GM18519 (cell line): Measurements from ENCODE around the gene TMEM209.
"Not testable (repeated sequence)": the region's sequence is repeated elsewhere in the genome, so short reads cannot be mapped to it uniquely, and the experiment has no call there.

Experiments
- ATAC-seq: cut with Tn5 transposase; IDR thresholded peaks from one replicate; pipeline ENCODE4 v1.9.1; 2021; ENCODE audit warnings: mild to moderate bottlenecking, moderate library complexity; ENCODE audit not compliant: unreplicated experiment, low FRiP score

TMEM209 gene

DNA sequence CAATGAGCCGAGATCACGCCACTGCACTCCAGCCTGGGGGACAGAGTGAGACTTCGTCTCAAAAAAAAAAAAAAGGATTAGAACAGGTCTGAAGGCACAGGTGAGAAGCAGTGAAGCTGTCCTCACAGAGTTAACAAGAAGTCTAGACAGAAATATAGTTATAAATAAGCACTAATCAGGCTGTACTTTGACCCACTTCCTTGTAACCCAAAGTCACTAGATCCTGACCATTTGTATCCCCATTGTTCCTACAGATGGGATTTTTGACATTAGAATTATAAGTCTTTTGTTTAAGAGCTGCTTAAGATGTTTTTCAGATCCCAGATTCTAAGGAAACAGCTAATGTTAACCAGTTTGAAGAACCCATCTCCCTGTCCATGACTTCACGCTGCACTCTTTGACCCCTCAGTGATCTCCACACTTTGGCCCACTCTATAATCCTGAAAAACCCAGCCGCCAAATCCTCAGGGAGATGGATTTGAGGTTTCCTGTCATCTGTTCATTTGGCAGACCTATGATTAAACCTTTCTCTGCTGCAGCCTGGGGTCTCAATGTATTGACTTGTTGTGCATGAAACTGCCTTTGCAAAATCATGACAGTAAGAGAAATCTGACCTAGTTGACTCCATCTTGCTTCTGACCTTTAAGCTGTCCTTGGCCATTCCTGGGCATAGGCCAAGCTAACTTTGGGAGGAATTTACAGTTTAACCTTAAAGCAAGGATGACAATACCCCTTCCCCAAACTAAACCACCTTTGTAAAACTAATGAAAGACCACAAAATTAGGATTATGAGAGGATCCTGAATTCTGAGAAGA is 13.8 kb upstream of the TMEM209 start:
- ATAC-seq = no peak

DNA sequence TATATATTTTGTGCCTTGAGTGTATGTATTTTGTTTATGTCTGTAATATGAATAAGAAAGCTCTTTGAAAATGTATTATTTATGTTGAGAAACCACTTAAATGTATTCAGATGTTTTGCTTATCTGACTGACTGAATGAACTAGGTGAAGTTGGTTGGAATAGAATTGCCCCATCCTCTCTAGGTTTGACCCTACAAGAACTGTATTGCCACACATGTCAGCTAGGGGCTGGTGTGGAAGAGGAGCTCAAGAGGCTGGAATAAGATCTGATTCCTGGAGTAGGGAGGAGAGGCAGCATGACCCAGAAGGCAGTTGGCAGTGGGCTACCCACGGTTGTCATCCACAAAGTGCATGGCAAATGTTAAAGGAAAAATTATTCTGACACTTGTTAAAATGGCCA is 11.5 kb upstream of the TMEM209 start:
- no peak for ATAC-seq

DNA sequence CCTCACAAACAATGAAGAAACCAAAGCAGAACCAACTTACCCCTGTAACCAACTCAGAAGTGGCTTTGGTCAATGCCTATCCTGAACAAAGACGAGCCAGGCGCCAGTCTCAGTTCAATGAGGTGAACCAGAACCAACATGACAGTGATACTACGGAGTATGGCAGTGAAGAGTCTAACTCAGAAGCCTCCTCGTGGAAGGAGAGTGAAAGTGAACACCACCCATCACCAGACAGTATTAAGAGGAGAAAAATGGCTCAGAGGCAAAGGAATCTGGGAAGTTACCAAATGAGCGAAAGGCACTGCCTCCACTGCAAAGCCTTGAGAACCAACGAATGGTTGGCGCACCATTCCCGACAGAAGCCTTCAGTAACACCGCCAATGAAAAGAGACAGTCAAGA is 10.8 kb upstream of the TMEM209 start:
- no peak for ATAC-seq

DNA sequence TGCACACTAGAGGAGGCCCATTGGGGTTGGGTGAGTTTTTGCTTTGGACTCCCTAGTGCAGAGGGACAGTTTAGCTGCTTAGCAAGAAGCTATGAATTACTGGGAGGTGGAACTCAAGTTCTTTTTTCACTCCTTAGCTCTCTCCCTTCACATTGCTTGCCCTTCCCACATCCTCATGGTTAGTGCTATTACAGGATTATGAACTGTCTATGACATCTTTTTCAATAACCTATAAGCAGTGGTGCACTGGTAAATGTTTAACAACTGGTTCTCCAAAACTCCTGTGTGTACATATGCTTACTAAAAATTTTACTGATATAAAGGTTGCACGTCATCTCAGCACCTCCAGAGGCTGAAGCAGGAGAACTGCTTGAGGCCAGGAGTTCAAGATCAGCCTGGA is 8.6 kb upstream of the TMEM209 start:
- no peak for ATAC-seq

DNA sequence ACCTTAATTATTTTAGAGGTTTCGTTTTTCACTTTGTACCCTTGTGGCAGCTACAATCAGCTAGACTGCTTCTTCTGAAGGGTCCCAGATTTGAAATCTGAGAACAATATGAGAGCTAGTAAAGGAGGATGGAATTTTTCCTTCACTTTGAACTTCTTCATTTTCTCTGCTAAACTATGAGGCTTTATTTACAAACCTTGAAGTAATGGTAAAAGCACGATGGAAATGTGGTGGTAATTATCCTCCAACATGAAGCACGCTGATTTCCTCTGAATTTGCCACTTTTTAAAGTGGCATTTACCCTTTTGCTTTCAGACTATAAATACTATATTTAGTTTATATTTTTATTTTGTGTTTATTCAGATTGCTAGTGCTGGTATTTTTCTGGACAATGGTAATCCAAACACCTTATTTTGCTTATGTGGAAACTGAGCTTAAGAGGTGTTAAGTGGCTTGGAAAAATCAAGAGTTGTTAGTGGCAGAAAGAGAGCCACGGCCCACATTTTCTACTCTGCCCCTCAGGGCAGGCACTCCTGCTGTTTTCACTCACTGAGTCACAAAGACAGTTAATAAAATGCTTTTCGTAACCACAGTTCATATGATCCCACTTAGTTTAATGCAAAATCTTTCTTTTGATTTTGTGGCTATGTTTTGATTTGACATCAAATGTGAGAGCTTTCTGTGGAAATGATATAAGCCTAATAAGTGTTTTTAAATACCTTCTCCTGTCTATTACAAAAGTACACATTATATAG is 5.2 kb upstream of the TMEM209 start:
- no peak for ATAC-seq

DNA sequence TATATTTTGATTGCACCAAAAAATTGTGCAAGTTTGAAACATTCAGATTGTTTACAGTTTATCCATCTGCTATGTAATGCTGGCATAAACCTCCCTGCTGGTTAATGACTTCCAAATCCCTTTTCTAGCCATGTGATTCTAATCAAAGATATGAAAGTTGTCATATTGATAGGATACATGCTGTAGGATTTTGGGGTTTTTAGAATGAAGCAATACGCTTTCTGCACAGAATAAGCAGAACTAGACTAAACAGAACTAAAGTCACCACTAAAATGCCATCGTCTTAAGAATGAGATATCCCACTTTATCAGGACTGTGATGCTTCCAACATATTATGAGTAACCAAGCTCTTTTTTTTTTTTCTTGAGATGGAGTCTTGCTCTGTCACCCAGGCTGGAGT is 3.3 kb upstream of the TMEM209 start:
- ATAC-seq = no peak

DNA sequence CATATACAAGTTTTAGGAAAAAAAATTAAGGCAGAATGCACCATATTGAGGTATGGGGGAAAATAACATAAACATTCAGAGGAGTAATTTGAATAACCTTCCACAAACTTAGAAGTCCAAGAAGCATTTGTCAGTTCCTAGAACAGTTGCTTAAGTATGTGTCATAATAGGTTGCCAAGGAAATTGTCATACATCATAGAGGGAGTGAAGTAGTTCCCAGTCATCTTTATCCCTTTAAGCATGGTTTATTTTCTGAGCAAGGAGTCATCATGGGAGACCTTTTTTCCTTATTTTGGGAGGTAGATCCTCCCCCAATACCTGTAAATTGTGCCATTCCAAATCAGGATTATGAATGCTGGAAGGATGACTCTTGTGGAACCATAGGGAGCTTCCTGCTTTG is 2.4 kb upstream of the TMEM209 start, which contains the start of gene SSMEM1:
Gene SSMEM1, plus strand, starts transcription at position 219 of the 400 bp plus-strand sequence. Its CDS starts 51 bp downstream, at position 270.
- ATAC-seq = no peak

DNA sequence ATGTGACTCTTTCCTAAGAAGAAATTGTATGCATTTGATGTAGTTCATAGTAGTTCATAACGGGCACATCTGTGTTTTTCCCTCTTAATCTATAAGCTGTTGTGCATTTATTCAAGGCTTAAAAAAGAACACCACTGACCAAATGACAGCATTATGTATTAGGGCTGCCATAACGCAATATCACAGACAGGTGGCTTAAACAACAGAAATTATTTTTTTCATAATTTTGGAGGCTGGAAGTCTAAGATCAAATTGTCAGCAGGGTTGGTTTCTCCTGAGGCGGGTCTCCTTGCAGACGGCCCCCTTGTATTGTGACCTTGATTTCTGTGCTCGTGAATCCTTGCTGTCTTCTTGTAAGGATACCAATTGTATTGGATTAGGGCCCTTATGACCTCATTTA is 1.8 kb upstream of the TMEM209 start:
- ATAC-seq = no peak

DNA sequence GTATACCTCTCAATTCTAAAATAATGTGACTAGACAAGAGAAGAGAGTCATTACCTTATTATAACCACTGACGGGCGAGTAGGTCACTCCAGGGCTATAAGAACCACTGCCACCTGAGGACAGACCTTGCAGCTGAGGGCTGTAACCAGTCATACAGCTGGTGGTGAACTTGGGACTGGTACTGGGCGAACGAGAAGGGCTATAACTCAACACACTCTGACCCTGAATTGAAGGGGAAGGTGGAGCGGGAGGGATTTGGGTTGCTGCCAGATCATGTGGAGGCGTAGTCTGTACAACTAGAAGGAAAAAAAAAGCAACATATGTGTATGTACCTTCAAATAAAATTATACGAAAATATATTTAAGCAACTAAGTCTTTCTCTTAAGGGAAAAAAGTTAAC is 3.4 kb downstream of the TMEM209 start:
- ATAC-seq = no peak

DNA sequence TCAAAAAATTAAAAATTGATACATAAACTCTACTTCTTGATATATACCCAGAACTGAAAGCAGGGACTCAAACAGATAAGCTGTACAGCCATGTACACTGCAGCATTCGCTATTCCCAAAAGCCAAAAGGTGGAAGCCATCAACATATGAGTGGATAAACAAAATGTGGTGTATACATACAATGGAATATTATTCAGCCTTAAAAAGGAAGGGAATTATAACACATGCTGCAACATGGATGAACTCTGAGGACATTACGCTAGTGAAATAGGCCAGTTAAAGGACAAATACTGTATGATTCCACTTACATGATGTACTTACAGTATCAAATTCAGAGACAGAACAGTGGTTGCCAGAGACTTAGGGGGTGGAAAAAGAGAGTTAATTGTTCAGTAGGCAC is 8.1 kb downstream of the TMEM209 start:
- no peak for ATAC-seq

DNA sequence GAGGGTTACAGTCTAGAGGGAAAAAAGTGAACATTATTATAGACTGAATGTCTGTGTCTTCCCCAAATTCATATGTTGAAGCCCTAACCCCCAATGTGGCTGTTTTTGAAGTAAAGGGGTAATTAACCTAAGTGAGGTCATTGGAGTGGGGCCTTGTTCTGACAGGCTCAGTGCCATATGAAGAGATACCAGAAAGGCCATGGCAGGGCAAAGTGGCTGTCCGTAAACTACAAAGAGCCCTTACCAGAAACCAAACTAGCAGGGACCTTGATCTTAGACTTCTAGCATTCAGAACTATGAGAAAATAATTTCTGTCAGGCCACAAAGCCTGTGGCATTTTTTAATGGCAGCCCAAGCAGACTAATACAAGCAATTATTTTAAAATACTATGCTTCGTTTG is 8.7 kb downstream of the TMEM209 start:
- ATAC-seq = no peak

DNA sequence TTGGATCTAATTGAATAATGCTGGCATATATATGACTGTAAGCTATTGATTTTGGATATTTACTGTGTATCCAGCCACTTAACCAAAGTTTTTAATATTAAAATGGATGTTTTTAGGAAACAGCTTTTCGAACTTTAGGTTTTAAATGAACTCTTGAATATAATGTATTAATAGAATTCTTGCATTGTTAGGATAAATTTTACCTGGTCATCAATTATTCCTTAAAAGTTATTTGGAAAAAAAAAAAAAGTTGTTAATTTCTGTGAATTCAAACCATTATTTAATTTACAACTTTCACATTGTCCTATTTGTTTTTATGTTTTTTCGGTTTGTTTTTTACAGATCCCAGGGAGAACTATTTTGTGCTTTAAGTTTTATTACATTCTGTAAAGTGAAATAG is 9.8 kb downstream of the TMEM209 start:
- no peak for ATAC-seq

DNA sequence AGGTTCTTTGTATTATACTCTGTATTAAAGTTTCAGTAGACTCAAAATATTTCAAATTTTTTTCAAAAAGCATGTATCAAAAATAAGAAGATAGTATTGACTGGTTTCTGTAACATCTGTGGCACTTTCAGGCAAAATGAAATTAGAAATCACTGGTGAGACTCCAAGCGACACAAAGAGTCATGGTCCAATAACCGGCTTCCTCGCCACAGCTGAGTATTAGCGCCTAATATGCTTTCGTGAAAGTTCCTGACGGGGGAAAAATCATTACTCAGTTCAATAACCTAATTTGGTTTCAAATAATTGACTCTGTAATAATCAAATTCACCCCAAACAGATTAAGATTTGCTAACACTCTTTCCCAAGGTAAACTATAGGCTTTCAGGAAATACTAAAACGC is 13.4 kb downstream of the TMEM209 start:
- no peak for ATAC-seq

DNA sequence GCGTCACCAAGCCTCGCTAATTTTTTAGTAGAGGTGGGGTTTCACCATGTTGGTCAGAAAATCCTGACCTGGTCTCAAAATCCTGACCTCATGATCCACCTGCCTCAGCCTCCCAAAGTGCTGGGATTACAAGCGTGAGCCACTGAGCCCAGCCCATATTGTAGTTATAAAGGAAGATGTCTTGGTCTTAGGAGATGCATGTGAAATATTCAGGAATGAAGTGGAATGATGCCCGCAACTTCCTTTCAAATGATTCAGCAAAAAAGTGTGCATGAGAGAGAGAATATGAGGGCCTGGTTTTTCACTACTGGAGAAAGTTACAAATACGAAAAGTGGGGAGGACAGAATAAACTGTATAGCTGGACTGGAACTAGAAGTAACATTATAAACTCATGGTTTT is 15.9 kb downstream of the TMEM209 start:
- ATAC-seq = no peak

DNA sequence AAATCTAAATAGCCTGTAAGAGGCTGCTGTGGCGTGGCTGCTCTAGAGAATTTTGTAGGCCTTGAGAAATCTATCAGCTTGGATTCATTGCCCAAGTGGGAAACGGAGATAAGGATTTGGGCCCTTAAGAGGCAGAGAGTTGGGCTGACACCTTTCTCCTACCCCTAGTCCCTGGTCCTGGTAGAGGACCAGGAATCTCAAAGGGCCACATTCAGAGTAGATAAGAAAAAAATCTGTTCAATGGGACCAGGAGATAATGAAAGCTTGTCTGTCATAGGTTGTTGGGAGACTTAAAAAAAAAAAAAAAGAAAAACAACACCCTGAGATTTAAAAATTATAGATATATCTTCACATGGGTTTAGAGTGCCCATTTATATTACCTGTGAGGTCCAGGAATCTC is 17.8 kb downstream of the TMEM209 start:
- no peak for ATAC-seq

DNA sequence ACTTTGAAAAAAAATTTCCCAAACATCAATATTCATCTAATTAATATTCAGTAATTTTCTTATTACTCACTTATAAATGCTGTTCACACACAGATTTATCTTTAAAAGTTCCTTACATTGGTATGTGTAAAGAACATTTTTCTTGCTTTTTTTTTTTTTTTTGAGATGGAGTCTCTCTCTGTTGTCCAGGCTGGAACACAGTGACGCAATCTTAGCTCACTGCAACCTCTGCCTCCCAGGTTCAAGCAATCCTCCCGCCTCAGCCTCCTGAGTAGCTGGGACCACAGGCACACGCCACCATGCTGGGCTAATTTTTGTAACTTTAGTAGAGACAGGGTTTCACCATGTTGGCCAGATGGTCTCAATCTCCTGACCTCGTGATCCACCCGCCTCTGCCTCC is 20.9 kb downstream of the TMEM209 start:
- ATAC-seq = not testable (repeated sequence)

DNA sequence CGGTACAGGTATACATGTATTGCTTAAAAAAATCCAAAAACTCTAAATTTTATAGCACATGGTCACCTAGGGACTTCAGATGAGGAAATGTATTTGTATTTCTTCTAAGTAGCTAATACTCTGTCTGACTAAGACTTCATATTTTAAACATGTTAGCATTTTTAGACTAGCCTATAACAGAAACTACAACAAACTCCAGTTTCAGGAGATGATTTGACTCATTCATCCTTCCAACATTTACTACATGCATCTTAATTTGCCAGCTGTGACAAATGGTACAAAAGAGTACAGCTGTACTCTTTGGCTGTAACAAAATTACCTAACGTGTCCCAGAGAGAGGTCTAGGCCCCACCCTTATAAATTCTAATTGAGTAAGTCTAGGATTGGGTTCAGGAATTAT is 22.2 kb downstream of the TMEM209 start:
- ATAC-seq = peak; percentile 76

DNA sequence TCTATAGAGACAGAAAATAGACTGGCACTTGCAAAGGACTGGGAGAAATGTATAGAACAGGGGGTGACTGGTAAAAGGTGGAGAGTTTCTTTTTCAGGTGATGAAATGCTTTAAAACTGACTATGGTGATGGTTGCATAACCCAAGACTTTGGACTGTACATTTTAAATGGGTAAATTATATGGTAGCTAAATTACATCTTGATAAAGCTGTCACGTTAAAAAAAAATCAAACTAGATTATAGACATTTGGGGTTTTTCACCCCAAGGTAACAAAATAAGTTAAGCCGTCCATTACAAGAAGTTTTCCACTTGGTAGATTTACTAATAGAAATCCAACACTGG is 24.0 kb downstream of the TMEM209 start:
- ATAC-seq = no peak

DNA sequence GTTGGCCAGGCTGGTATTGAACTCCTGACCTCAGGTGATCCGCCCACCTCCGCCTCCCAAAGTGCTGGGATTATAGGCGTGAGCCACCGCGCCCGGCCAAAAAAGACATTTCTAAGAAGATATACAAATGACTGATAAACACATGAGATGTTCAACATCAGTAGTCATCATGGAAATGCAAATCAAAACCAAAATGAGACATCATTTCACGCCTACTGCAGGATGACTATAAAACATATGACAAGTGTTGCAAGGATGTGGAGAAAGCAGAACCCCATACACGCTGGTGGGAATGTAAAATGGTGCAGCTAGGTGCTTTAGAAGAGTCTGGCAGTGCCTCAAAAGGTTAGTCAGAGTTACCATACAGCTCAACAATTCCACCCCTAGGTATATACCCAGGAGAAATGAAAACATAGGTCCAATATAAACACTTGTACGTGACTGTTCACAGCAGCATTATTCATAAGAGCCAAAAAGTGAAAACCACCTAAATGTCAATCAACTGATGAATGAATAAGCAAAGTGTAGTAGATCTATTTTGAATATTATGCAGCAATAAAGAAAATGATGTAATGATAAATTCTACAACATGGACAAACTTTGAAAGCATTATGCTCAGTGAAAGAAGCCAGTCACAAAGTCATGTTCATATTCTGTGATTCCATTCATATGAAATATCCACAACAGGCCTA is 24.5 kb downstream of the TMEM209 start:
- no peak for ATAC-seq

DNA sequence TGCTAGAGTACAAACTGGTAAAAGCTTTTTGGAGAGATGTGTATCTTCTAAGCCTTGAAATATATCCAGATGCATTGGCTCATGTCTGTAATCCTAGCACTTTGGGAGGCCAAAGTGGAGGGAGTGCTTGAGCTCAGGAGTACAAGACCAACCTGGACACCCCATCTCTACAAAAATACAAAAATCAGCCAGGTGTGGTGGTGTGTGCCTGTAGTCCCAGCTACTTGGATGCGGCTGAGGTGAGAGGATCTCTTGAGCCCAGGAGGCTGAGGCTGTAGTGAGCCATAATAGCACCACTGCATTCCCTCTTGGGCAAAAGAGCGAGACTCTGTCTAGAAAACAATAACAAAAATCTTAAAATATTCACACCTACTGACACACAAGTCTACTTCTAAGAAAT is 25.6 kb downstream of the TMEM209 start:
- no peak for ATAC-seq

DNA sequence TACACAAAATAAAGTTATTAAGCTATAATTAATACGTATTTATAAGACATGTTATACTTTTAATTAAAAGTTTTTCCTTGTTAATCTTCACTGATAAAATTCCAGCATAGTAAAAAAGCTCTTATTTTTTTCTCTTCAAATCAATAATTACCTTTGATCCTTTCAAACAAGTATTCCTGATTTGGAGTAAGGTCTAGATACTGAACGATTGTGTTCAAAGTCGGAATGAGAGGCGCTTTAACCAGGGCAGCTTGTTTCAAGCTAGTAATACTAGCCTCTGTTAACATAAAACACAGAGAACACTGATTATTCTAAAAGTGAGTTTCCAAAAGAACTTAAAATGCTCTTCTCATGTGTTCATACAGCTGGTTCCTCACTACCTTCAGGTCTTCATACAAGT is 27.0 kb downstream of the TMEM209 start:
- no peak for ATAC-seq
